GM18511 (cell line): ENCODE measurements around the gene S1PR4.
"Not testable (repeated sequence)": the region's sequence is repeated elsewhere in the genome, so short reads cannot be mapped to it uniquely, and the experiment has no call there.

Experiments
- ATAC-seq: cut with Tn5 transposase; IDR thresholded peaks from one replicate; pipeline ENCODE4 v1.9.1; 2021; ENCODE audit warnings: mild to moderate bottlenecking, moderate library complexity; ENCODE audit not compliant: unreplicated experiment

Gene S1PR4

GRCh38 chr19:3192684-3193083 lies 14.1 kb downstream of the S1PR4 start:
- no peak for ATAC-seq

GRCh38 chr19:3193256-3194105 lies 14.9 kb downstream of the S1PR4 start:
- ATAC-seq = no peak

- no peak for ATAC-seq
Observed at GRCh38 chr19:3194106-3195087, 15.8 kb downstream of the S1PR4 start.

GRCh38 chr19:3196064-3196932 lies 17.7 kb downstream of the S1PR4 start:
- no peak for ATAC-seq

GRCh38 chr19:3196933-3197205 lies 18.3 kb downstream of the S1PR4 start:
- no peak for ATAC-seq

- ATAC-seq = no peak
Observed at GRCh38 chr19:3198901-3199700, 20.5 kb downstream of the S1PR4 start.

- no peak for ATAC-seq
Observed at GRCh38 chr19:3201072-3201700, 22.6 kb downstream of the S1PR4 start.

GRCh38 chr19:3201911-3202310 lies 23.3 kb downstream of the S1PR4 start:
- ATAC-seq = no peak

GRCh38 chr19:3202346-3202745 lies 23.8 kb downstream of the S1PR4 start:
- no peak for ATAC-seq

GRCh38 chr19:3202895-3203294 lies 24.3 kb downstream of the S1PR4 start:
- ATAC-seq = not testable (repeated sequence)

GRCh38 chr19:3203805-3204645 lies 25.5 kb downstream of the S1PR4 start:
- no peak for ATAC-seq

- no peak for ATAC-seq
Observed at GRCh38 chr19:3204646-3205275, 26.2 kb downstream of the S1PR4 start.

GRCh38 chr19:3206216-3206953 lies 27.8 kb downstream of the S1PR4 start:
- ATAC-seq = no peak

- ATAC-seq = no peak
Observed at GRCh38 chr19:3207461-3208242, 29.1 kb downstream of the S1PR4 start.

GRCh38 chr19:3208317-3209207 lies 30.0 kb downstream of the S1PR4 start:
- ATAC-seq = no peak
